Heart right ventricle (tissue), 16 donors: ENCODE results near the gene CACNA1B. TPM values are rescaled to one million over a fixed set of nuclear protein-coding genes. Genes with fewer than 3 reads are reported as not detected.

Experiments used
- ATAC-seq, 8 donors: fragments of 200-7000 bp; cut with Tn5 transposase; one replicate each; pipeline ENCODE4 v1.9.1; 2020; ENCODE audit warnings: mild to moderate bottlenecking in 8 of 8, moderate library complexity in 8 of 8, moderate number of reproducible peaks in 1 of 8
- DNase-seq, 2 donors: peaks; one replicate each; pipeline ENCODE4 v3.0.0-alpha.2; 2020
- H3K27ac ChIP-seq, 10 donors: fragments of 200-600 bp; sonication (generic) in 2 of 10; one replicate each; pipeline versions ENCODE4 v1.5.0 to v1.8.0; 2020 to 2022; ENCODE audit warnings: mild to moderate bottlenecking in 3 of 10
- H3K27me3 ChIP-seq, 7 donors: fragments of 200-600 bp; one replicate each; pipeline ENCODE4 v1.8.0; 2021 to 2022; ENCODE audit warnings: mild to moderate bottlenecking in 2 of 7
- H3K36me3 ChIP-seq, 9 donors: fragments of 200-600 bp; sonication (generic) in 1 of 9; one replicate each; pipeline versions ENCODE4 v1.5.0 to v1.8.0; 2020 to 2022; ENCODE audit warnings: mild to moderate bottlenecking in 2 of 9
- H3K4me1 ChIP-seq, 9 donors: fragments of 200-600 bp; sonication (generic) in 1 of 9; one replicate each; pipeline versions ENCODE4 v1.5.0 to v1.8.0; 2020 to 2022; ENCODE audit warnings: mild to moderate bottlenecking in 4 of 9
- H3K4me3 ChIP-seq, 10 donors: fragments of 200-600 bp; sonication (generic) in 2 of 10; one replicate each; pipeline versions ENCODE4 v1.5.0 to v1.8.0; 2020 to 2022; ENCODE audit warnings: mild to moderate bottlenecking in 7 of 10, moderate library complexity in 2 of 10
- H3K9me3 ChIP-seq, 11 donors: fragments of 200-600 bp in 10 of 11; sonication (generic) in 2 of 11; one replicate each; pipeline versions ENCODE4 v1.5.0 to v1.8.0; 2013 to 2022; ENCODE audit warnings: mild to moderate bottlenecking in 2 of 11, control low read depth in 1 of 11, moderate library complexity in 1 of 11
- WGBS, 2 donors: extraction: QIAGEN DNeasy Blood & Tissue Kit; methylation state at CpG; one replicate each; pipeline ENCODE4 v1.1.7; 2013; ENCODE audit warnings: inconsistent platforms in 1 of 2; 5-methylcytosine and 5-hydroxymethylcytosine counted together
- intact Hi-C, 10 donors: fragments of 100-400 bp; cut with DNase I; formaldehyde crosslinking; loops; one replicate each; pipeline versions ENCODE4 v1.11.1 to v1.14.2; 2022
- polyA plus RNA-seq, 2 donors: library from polyadenylated mRNA; stranded (reverse); fragments of 200-250 nt; gene quantifications; one replicate each; pipeline ENCODE4 v1.2.3, GENCODE V29; 2013
- total RNA-seq, 10 donors: library from RNA; stranded (reverse); fragmentation: NEBNext Ultra II Directional in 3 of 10; extraction: Animal tissue kit (Norgen Biotek cat#: 25700) in 3 of 10; gene quantifications; one replicate each; pipeline versions ENCODE4 v1.2.1 to v1.2.4, GENCODE V29; 2021 to 2023
- TF ChIP-seq, protein P1 (sequence below), 9 donors: fragments of 200-600 bp; sonication (generic) in 2 of 9; IDR thresholded peaks; one replicate each; pipeline versions ENCODE4 v1.5.0 to v1.8.0; 2021 to 2022; ENCODE audit warnings: antibody characterized with exemption in 9 of 9, mild to moderate bottlenecking in 5 of 9, moderate library complexity in 1 of 9
- donor health status: Arrhythmogenic right ventricular cardiomyopathy.
- donor health status: ischemic (EF 13 %, LVEDD 7.1; RV severe dilation, severe dysfunction).
- donor health status: healthy with polysubstance abuse.
- donor health status: DM: no; HTN: yes; CAD: no.
- donor health status: DM: no; HTN: no; CAD: no.
- donor health status: ischemic (EF 25% LVEDD 6.9; RV normal size, moderate dysfunction).
- donor health status: ischemic (EF 25% LVEDD 5.7; RV mildly dilated, moderate dysfunction).
- donor health status: healthy.
- donor health status: DM: yes; HTN: yes; CAD: no.
- donor health status: Ischemic cardiomyopathy.
- donor health status: ischemic (EF 35%, LVEDD 5.7; RV mildly dilated, moderate dysfunction).
- donor health status: nonischemic (EF 11% LVEDD 7.7; RV severe dilation, severe dysfunction).
- donor health status: DM: yes; HTN: yes; CAD: no.
- donor health status: PGD.
- donor health status: ischemic (EF 29% LVEDD 5.4; RV normal size, mild dysfunction).
- donor health status: nonischemic (EF 23%, LVEDD 6.1; RV moderate dilation, normal function).

Gene CACNA1B
- total and polyA plus RNA-seq, 12 donors, result under 0.01 to 0.66 (median 0.15) TPM; not detected in 1

DNA sequence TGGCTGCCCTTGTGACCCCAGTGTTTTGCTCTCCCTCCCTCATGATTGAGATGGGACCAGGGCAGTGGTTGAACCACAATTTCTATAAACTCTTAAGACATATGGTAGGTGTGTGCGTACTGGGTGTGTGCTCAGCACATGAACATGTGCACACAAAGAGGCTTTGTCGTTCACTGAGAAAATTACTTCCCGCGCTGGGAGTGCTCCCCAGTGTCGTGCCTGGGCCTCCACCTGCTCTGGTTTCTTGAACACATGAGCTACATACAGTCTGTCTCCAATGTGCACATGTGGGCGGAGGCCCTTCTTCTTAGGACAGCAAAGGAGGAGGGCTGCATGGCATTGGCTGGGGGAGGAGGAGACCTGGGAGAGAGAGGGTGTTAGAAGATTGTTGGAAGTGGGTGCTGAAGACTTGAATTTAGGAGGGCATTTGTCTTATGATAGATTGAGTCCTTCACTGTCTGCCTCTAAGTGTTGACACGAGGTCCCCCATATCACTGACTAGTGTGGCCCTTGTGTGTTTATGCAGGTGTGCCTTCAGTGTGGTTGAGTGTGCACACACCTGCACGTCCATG lies 170.0 kb downstream of the CACNA1B start:
- Histone ChIP-seq H3K36me3 (no peaks in the 10 kb centered on the region), H3K9me3 (no peaks in the 10 kb centered on the region), H3K4me3 (no peak overlapping the region), H3K4me1 (no peaks in the 10 kb centered on the region), H3K27me3 (peaks cover 0 to 35% (median 24%) of the 10 kb centered on the region in 7 donors), H3K27ac (no peak overlapping the region)
- TF ChIP-seq, protein P1, sequence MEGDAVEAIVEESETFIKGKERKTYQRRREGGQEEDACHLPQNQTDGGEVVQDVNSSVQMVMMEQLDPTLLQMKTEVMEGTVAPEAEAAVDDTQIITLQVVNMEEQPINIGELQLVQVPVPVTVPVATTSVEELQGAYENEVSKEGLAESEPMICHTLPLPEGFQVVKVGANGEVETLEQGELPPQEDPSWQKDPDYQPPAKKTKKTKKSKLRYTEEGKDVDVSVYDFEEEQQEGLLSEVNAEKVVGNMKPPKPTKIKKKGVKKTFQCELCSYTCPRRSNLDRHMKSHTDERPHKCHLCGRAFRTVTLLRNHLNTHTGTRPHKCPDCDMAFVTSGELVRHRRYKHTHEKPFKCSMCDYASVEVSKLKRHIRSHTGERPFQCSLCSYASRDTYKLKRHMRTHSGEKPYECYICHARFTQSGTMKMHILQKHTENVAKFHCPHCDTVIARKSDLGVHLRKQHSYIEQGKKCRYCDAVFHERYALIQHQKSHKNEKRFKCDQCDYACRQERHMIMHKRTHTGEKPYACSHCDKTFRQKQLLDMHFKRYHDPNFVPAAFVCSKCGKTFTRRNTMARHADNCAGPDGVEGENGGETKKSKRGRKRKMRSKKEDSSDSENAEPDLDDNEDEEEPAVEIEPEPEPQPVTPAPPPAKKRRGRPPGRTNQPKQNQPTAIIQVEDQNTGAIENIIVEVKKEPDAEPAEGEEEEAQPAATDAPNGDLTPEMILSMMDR (IDR thresholded peaks at IDR 0.05), result no peak
- no peak for ATAC-seq
- no peak for DNase-seq
- intact Hi-C loops, result no loop called here
- 84 to 90% methylated on average over 8 of the region's 8 CpGs for WGBS, 2 donors

DNA sequence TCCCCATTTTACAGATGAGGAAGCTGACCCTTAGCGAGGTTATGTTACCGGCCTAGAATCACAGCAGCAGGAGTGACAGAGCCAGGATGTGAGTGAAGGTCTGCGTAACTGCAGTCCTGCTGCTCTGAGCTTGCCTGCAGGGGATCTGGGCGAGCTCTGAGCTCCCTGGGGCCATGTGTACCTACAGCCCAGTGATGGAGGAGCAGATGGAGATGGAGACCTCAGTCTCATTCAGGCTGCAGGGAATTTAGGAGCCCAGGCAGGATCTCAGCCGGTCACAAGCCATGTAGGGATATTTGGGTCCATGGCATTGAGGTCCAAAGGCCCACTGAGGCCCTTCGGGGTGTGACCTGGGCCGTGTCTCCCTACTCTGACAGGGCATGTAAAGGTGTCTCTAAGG lies 170.6 kb downstream of the CACNA1B start:
- Histone ChIP-seq H3K9me3 (no peaks in the 10 kb centered on the region), H3K4me3 (no peak overlapping the region), H3K27me3 (peaks cover 0 to 39% (median 29%) of the 10 kb centered on the region in 7 donors), H3K4me1 (no peaks in the 10 kb centered on the region), H3K36me3 (no peaks in the 10 kb centered on the region), H3K27ac (no peak overlapping the region)
- DNase-seq, result no peak
- intact Hi-C loops, result no loop called here
- TF ChIP-seq, protein P1 (IDR thresholded peaks at IDR 0.05), result no peak
- ATAC-seq, result no peak
- 85 to 92% methylated on average over 7 of the region's 7 CpGs for WGBS, 2 donors

DNA sequence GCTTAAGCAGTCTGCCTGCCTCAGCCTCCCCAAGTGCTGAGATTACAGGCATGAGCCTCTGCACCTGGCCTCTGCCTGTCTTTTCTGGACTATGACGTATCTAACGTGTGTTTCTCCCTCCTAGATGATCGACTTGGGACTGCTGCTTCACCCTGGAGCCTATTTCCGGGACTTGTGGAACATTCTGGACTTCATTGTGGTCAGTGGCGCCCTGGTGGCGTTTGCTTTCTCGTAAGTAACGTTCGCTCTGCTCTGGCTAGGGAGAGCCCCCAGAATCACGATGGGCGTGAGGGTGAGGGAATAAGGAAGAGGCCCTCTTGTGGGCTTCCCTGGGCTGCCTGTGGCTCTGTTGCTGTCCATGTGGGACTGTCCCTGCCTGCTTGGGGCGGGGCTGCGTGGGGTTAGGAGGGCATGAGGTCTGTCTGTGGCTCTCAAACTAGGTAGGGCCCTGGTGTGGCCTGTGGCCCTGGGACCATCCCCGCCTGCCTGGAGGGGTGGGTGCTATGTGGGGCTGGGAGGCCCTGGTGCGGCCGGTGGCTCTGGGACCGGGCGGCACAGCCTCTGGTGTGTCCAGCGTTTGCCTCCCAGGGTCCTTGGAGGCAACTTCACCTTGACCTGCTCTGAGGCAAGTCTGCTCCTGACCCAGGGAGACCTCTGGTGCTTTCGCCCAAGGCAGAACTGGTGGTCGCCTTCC lies 171.7 kb downstream of the CACNA1B start:
- TF ChIP-seq, protein P1 (IDR thresholded peaks at IDR 0.05), result no peak

DNA sequence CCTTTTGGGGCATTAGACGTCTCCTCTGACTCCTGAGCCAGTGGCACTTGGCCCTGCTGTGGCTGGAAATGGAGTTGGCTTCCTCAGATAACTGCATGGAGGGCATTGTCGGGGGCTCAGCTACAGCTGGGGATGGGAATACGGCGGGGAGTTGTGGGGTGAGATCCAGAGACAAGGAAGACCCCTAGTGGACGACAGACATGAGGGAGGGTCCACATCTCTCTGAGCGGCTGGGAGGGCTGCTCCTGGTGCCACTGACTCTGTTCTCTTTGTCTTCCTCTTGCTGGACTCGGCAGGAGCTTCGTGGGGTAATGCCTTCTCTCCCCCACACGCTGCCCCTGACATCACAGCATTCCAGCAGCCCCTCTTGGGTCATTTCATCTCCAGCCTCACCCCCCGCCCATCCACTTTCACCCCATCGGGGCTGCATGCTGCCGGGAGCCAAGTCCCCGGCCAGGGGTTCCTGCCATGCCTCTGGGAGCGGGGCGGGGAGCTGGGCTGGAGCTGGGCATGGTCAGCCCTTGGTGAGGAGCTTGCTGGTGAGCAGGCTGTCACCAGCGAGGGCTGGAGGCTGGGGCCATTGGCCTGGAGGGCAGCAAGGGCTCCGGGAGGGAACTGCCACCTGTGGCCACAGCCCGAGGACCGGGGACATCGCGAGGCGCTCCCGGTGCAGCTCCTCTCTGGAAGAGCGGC lies 172.3 kb downstream of the CACNA1B start:
- ATAC-seq, result no peak
- no peak overlapping the region for H3K4me3 ChIP-seq

More for the DNA sequence above, 171.7 kb downstream of the CACNA1B start:
- Histone ChIP-seq H3K4me3 (no peak overlapping the region), H3K36me3 (no peaks in the 10 kb centered on the region), H3K27me3 (peaks cover 0 to 39% (median 24%) of the 10 kb centered on the region in 7 donors), H3K4me1 (no peaks in the 10 kb centered on the region), H3K27ac (no peak overlapping the region), H3K9me3 (no peaks in the 10 kb centered on the region)
- intact Hi-C loops, result no loop called here
- no peak for ATAC-seq
- no peak for DNase-seq
- WGBS, 2 donors, result 85 to 89% methylated on average over 21 of the region's 21 CpGs

More for the DNA sequence above, 172.3 kb downstream of the CACNA1B start:
- no peaks in the 10 kb centered on the region for H3K9me3 ChIP-seq
- DNase-seq, result no peak
- H3K36me3 ChIP-seq, result no peaks in the 10 kb centered on the region
- TF ChIP-seq, protein P1 (IDR thresholded peaks at IDR 0.05), result no peak
- 55 to 59% methylated on average over 24 of the region's 24 CpGs for WGBS, 2 donors
- no peaks in the 10 kb centered on the region for H3K4me1 ChIP-seq
- H3K27ac ChIP-seq, result no peak overlapping the region
- H3K27me3 ChIP-seq, result peaks cover 0 to 39% (median 20%) of the 10 kb centered on the region in 7 donors
- intact Hi-C loops, result no loop called here
